ENCODE results near the gene PSMD3.

DNA sequence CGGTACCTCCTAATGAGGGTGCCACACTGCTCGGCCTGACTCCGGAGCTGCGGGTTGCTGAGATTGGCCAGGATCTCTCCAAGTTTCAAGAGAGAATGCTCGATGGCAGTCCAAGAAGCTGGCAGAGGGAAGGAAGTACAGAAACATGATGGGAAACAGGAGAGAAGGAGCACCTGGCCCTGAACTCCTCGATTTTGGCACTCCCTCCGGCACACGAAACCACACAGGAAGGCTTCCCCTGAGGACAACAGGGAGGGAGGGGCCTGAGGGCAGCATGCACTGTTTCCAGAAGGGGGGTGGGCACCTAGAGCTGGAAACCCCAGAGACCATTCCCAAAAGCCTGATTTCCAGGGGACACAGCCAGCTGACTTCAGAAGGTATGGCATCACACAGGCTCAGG lies 52.7 kb downstream of the PSMD3 start:
- TF ChIP-seq, protein P1, sequence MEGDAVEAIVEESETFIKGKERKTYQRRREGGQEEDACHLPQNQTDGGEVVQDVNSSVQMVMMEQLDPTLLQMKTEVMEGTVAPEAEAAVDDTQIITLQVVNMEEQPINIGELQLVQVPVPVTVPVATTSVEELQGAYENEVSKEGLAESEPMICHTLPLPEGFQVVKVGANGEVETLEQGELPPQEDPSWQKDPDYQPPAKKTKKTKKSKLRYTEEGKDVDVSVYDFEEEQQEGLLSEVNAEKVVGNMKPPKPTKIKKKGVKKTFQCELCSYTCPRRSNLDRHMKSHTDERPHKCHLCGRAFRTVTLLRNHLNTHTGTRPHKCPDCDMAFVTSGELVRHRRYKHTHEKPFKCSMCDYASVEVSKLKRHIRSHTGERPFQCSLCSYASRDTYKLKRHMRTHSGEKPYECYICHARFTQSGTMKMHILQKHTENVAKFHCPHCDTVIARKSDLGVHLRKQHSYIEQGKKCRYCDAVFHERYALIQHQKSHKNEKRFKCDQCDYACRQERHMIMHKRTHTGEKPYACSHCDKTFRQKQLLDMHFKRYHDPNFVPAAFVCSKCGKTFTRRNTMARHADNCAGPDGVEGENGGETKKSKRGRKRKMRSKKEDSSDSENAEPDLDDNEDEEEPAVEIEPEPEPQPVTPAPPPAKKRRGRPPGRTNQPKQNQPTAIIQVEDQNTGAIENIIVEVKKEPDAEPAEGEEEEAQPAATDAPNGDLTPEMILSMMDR (IDR thresholded peaks at IDR 0.05): no peak
- TF ChIP-seq POLR2A (IDR thresholded peaks at IDR 0.05): no peak
